Hepatocyte (in vitro differentiated cells): ENCODE measurements around the gene DTNA. TPM values are rescaled to one million over a fixed set of nuclear protein-coding genes. Genes with fewer than 3 reads are reported as not detected.

Experiments used
- DNase-seq: peaks from one replicate; pipeline ENCODE4 v3.0.0-alpha.2; 2016; ENCODE audit warnings: low spot score
- H2AFZ ChIP-seq: fragments of 200-600 bp; sonication (generic); 2 replicates; pipeline ENCODE4 v1.6.0; 2016; ENCODE audit warnings: antibody characterized with exemption, mild to moderate bottlenecking
- H3K27ac ChIP-seq: fragments of 200-600 bp; sonication (generic); 2 replicates; pipeline ENCODE4 v1.5.1; 2016; ENCODE audit warnings: mild to moderate bottlenecking
- H3K27me3 ChIP-seq: fragments of 200-600 bp; sonication (generic); 2 replicates; pipeline ENCODE4 v1.6.1; 2016
- H3K36me3 ChIP-seq: fragments of 200-600 bp; sonication (generic); replicated peaks from 2 replicates; pipeline ENCODE4 v1.5.1; 2016; ENCODE audit warnings: low read depth; ENCODE audit not compliant: insufficient read depth
- H3K4me1 ChIP-seq: fragments of 200-600 bp; sonication (generic); 2 replicates; pipeline ENCODE4 v1.5.1; 2016; ENCODE audit warnings: mild to moderate bottlenecking, moderate library complexity; ENCODE audit not compliant: insufficient read depth
- H3K4me2 ChIP-seq: fragments of 200-600 bp; sonication (generic); 2 replicates; pipeline ENCODE4 v1.6.0; 2016
- H3K4me3 ChIP-seq: fragments of 200-600 bp; sonication (generic); 2 replicates; pipeline ENCODE4 v1.5.1; 2016; ENCODE audit warnings: mild to moderate bottlenecking
- H3K79me2 ChIP-seq: fragments of 200-600 bp; sonication (generic); 2 replicates; pipeline ENCODE4 v1.6.0; 2017; ENCODE audit warnings: mild to moderate bottlenecking
- H3K9me2 ChIP-seq: fragments of 200-600 bp; sonication (generic); replicated peaks from 2 replicates; pipeline ENCODE4 v1.6.0; 2017; ENCODE audit warnings: mild to moderate bottlenecking; ENCODE audit not compliant: insufficient read depth
- H3K9me3 ChIP-seq: fragments of 200-600 bp; sonication (generic); 2 replicates; pipeline ENCODE4 v1.5.1; 2016; ENCODE audit warnings: low read depth, mild to moderate bottlenecking
- H4K20me1 ChIP-seq: fragments of 200-600 bp; sonication (generic); 2 replicates; pipeline ENCODE4 v1.6.0; 2016; ENCODE audit warnings: mild to moderate bottlenecking; ENCODE audit not compliant: insufficient read depth, poor library complexity, severe bottlenecking
- EZH2 ChIP-seq: fragments of 200-600 bp; sonication (generic); IDR thresholded peaks from 2 replicates; pipeline ENCODE4 v1.6.1; 2016; ENCODE audit warnings: antibody characterized with exemption, mild to moderate bottlenecking, borderline replicate concordance
- EZH2phosphoT487 ChIP-seq: fragments of 200-600 bp; sonication (generic); IDR thresholded peaks from one replicate; pipeline ENCODE4 v1.6.1; 2018; ENCODE audit warnings: antibody characterized with exemption, mild to moderate bottlenecking, low read depth, moderate library complexity; ENCODE audit not compliant: unreplicated experiment, severe bottlenecking
- WGBS: methylation state at CpG from one replicate; pipeline ENCODE4 v1.1.6; 2016; ENCODE audit warnings: low lambda C conversion rate; ENCODE audit errors: missing lambda C conversion rate; 5-methylcytosine and 5-hydroxymethylcytosine counted together
- polyA plus RNA-seq: library from polyadenylated mRNA; unstranded; fragments of >200 nt; fragmentation: Nextera tagmentation; extraction: Ambion mirVana; gene quantifications from 2 replicates; pipeline ENCODE4 v1.2.1, GENCODE V29; 2016
- total RNA-seq: library from RNA; depleted of rRNA; stranded (reverse); fragments of >200 nt; gene quantifications from 2 replicates; pipeline ENCODE4 v1.2.3, GENCODE V29; 2014
- TF ChIP-seq, protein P1 (sequence below): fragments of 200-600 bp; sonication (generic); IDR thresholded peaks from 2 replicates; pipeline ENCODE4 v1.5.1; 2016; ENCODE audit warnings: antibody characterized with exemption, mild to moderate bottlenecking; ENCODE audit not compliant: poor library complexity

Gene DTNA
- total and polyA plus RNA-seq, 2 experiments from 2014 or later: 18.3 to 34.0 TPM

DNA sequence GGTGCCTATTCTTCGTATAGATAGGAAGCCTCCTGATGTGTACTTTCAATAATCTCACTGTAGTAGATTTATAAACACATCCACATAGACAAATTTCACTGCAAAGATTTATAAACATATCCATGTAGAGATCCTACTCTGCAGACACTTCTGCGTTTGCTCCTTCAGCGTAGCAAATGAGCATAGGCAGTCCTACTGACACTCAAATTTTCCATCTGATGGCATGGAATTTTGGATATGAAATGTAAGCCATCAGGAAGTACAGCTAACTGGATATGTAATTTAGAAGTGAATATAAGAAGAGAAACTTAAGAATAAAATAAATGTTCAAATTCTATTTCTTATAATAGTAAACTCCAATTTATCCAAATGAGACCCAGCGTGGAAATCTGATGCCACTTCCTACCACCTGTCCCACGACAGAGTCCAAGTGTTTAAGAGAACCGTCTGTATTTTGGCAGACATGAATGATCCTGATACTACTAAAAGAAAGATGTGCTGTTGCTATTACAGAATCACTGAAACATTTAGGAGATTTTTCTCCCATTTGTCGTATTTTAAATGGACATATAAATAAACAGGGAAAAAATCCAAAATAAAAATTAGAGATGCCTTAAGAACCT is 86.0 kb downstream of the DTNA start:
- H3K4me2 ChIP-seq: no peak overlapping the region
- H4K20me1 ChIP-seq: no peaks in the 10 kb centered on the region
- 88% methylated on average over 7 of the region's 7 CpGs for WGBS
- no peak overlapping the region for H3K27ac ChIP-seq
- no peaks in the 10 kb centered on the region for H3K4me1 ChIP-seq
- H3K9me3 ChIP-seq: peaks cover 3% of the 10 kb centered on the region
- TF ChIP-seq EZH2phosphoT487: no peak
- TF ChIP-seq, protein P1, sequence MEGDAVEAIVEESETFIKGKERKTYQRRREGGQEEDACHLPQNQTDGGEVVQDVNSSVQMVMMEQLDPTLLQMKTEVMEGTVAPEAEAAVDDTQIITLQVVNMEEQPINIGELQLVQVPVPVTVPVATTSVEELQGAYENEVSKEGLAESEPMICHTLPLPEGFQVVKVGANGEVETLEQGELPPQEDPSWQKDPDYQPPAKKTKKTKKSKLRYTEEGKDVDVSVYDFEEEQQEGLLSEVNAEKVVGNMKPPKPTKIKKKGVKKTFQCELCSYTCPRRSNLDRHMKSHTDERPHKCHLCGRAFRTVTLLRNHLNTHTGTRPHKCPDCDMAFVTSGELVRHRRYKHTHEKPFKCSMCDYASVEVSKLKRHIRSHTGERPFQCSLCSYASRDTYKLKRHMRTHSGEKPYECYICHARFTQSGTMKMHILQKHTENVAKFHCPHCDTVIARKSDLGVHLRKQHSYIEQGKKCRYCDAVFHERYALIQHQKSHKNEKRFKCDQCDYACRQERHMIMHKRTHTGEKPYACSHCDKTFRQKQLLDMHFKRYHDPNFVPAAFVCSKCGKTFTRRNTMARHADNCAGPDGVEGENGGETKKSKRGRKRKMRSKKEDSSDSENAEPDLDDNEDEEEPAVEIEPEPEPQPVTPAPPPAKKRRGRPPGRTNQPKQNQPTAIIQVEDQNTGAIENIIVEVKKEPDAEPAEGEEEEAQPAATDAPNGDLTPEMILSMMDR: no peak
- no peak for TF ChIP-seq EZH2
- H3K27me3 ChIP-seq: no peaks in the 10 kb centered on the region
- no peak overlapping the region for H2AFZ ChIP-seq
- no peaks in the 10 kb centered on the region for H3K9me2 ChIP-seq
- no peak for DNase-seq
- H3K36me3 ChIP-seq: no peaks in the 10 kb centered on the region
- H3K4me3 ChIP-seq: no peak overlapping the region
- no peaks in the 10 kb centered on the region for H3K79me2 ChIP-seq

DNA sequence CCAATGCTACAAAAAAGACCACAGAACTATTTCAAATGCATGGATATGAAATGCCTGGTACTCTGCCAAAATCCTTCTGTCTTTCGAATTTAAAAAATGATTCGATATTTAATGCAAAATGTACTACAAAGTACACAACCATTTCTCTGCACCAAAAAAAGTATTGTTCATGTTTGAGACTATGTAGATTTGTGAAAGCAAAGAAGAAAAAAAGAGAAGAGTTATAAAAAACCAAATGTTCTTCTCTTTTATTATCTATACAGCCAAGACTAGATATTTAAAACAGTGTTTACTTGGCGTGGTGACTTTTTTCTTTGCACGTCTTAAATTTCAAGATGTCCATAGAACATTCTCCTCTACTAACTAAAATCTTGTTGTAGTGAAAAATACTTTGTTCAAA is 89.2 kb downstream of the DTNA start:
- Histone ChIP-seq H3K4me1 (no peaks in the 10 kb centered on the region), H3K9me3 (no peaks in the 10 kb centered on the region), H4K20me1 (no peaks in the 10 kb centered on the region), H3K9me2 (no peaks in the 10 kb centered on the region), H3K4me3 (no peak overlapping the region), H3K4me2 (no peak overlapping the region), H3K27me3 (no peaks in the 10 kb centered on the region), H2AFZ (no peak overlapping the region), H3K27ac (no peak overlapping the region), H3K36me3 (no peaks in the 10 kb centered on the region), H3K79me2 (no peaks in the 10 kb centered on the region)
- WGBS: 91% methylated on average over 4 of the region's 4 CpGs
- TF ChIP-seq EZH2 (no peak), EZH2phosphoT487 (no peak)
- TF ChIP-seq, protein P1: no peak
- DNase-seq: no peak

DNA sequence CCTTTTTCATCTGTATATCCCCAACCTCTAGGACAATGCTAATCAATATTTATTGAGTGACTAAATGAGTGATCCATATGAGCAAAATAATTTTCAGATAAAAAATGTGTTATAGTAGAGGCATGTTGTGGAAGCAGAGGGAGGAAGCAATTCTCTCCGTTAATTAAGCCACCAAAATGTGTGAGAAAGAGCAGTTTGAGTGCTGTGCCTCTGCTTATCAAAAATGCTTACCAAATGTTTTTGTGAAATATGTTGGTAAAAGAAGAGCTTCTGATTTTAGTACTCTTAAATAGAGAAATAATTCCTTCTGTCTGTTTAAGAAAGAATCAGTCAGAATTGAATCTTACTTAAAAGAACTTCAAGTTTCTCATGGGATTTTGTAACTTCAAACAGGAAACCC is 90.3 kb downstream of the DTNA start:
- Histone ChIP-seq H3K9me3 (no peaks in the 10 kb centered on the region), H3K4me1 (no peaks in the 10 kb centered on the region), H2AFZ (no peak overlapping the region), H3K79me2 (no peaks in the 10 kb centered on the region), H4K20me1 (no peaks in the 10 kb centered on the region), H3K27ac (no peak overlapping the region), H3K4me3 (no peak overlapping the region), H3K36me3 (no peaks in the 10 kb centered on the region), H3K27me3 (no peaks in the 10 kb centered on the region), H3K4me2 (no peak overlapping the region), H3K9me2 (no peaks in the 10 kb centered on the region)
- TF ChIP-seq, protein P1: no peak
- TF ChIP-seq EZH2 (no peak), EZH2phosphoT487 (no peak)
- 91% methylated on average over 1 of the region's 1 CpG for WGBS
- DNase-seq: no peak

DNA sequence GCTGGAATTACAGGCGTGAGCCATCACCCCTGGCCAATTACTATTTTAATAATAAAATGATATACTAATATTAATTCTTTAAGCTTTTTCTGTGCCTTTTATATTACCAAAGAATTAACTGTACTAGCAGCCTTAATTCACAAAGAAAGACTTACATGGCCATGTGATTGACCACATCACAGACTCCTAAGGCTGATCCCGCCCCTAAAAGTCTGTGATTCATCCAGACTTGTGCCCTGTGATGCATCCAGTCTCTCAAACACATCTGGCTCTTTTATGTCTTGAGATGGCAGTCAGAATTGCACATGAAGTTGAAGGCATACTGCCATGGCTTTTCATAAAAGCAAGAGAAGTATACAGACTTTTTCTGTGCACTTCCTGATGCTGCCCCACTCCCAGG is 91.7 kb downstream of the DTNA start:
- H3K4me1 ChIP-seq: no peaks in the 10 kb centered on the region
- DNase-seq: peak; percentile 25
- H3K27ac ChIP-seq: no peak overlapping the region
- no peak overlapping the region for H3K4me3 ChIP-seq
- H3K79me2 ChIP-seq: no peaks in the 10 kb centered on the region
- H3K9me2 ChIP-seq: no peaks in the 10 kb centered on the region
- TF ChIP-seq, protein P1: no peak
- TF ChIP-seq EZH2: no peak
- no peak for TF ChIP-seq EZH2phosphoT487
- WGBS: 88% methylated on average over 2 of the region's 2 CpGs
- no peaks in the 10 kb centered on the region for H4K20me1 ChIP-seq
- no peaks in the 10 kb centered on the region for H3K9me3 ChIP-seq
- H3K27me3 ChIP-seq: no peaks in the 10 kb centered on the region
- no peak overlapping the region for H3K4me2 ChIP-seq
- no peaks in the 10 kb centered on the region for H3K36me3 ChIP-seq
- H2AFZ ChIP-seq: no peak overlapping the region
